HepG2 (cell line): ENCODE data around the gene CCDC88A. TPM values are rescaled to one million over a fixed set of nuclear protein-coding genes. Genes with fewer than 3 reads are reported as not detected.

Experiments used
- ASH2L ChIP-seq: fragments of 300-600, 200-600 bp; sonication (generic); IDR thresholded peaks from 2 replicates; pipeline ENCODE4 v1.7.0; 2017; ENCODE audit warnings: low read depth, mild to moderate bottlenecking, moderate library complexity, mixed read lengths, low read length; ENCODE audit not compliant: insufficient read length
- FOSL2 ChIP-seq: sonication (generic); formaldehyde crosslinking; IDR thresholded peaks from 2 replicates; pipeline ENCODE4 v1.4.0; 2020; ENCODE audit warnings: missing genetic modification reagents
- HOXA9 ChIP-seq: sonication (generic); formaldehyde crosslinking; IDR thresholded peaks from 2 replicates; pipeline ENCODE4 v1.8.1; 2022; ENCODE audit warnings: missing genetic modification reagents, mild to moderate bottlenecking, moderate library complexity, borderline replicate concordance
- KLF6 ChIP-seq: IDR thresholded peaks from 2 replicates; pipeline ENCODE4 v1.8.0; 2016; ENCODE audit warnings: missing biosample characterization, missing genetic modification reagents
- MEIS1 ChIP-seq: sonication (generic); formaldehyde crosslinking; IDR thresholded peaks from 2 replicates; pipeline ENCODE4 v1.9.0; 2021; ENCODE audit warnings: mild to moderate bottlenecking, missing genetic modification reagents, moderate library complexity, borderline replicate concordance
- MYNN ChIP-seq: sonication (generic); formaldehyde crosslinking; IDR thresholded peaks from 2 replicates; pipeline ENCODE4 v1.4.0; 2020; ENCODE audit warnings: mild to moderate bottlenecking, low read depth, missing genetic modification reagents
- NR2C2 ChIP-seq: sonication (generic); formaldehyde crosslinking; IDR thresholded peaks from 2 replicates; pipeline ENCODE4 v1.4.0; 2020; ENCODE audit warnings: missing genetic modification reagents, mild to moderate bottlenecking, moderate library complexity, borderline replicate concordance
- SMYD3 ChIP-seq: sonication (generic); formaldehyde crosslinking; IDR thresholded peaks from 2 replicates; pipeline ENCODE4 v1.8.1; 2023; ENCODE audit warnings: mild to moderate bottlenecking, missing genetic modification reagents
- SP5 ChIP-seq: IDR thresholded peaks from 2 replicates; pipeline ENCODE4 v1.6.1; 2016; ENCODE audit warnings: low read depth, borderline replicate concordance
- TSC22D2 ChIP-seq: sonication (generic); formaldehyde crosslinking; IDR thresholded peaks from 2 replicates; pipeline ENCODE4 v1.5.1; 2020; ENCODE audit warnings: missing genetic modification reagents, mild to moderate bottlenecking, borderline replicate concordance
- U2AF1 ChIP-seq: fragments of 200-400 bp; formaldehyde crosslinking; optimal IDR thresholded peaks from 2 replicates; pipeline ENCODE3; 2017; ENCODE audit warnings: mild to moderate bottlenecking, low read depth, low read length
- ZBTB46 ChIP-seq: sonication (generic); formaldehyde crosslinking; IDR thresholded peaks from 2 replicates; pipeline ENCODE4 v1.4.0; 2020; ENCODE audit warnings: mild to moderate bottlenecking, missing genetic modification reagents, borderline replicate concordance
- ZNF142 ChIP-seq: sonication (generic); formaldehyde crosslinking; IDR thresholded peaks from 2 replicates; pipeline ENCODE4 v1.4.0; 2020; ENCODE audit warnings: missing genetic modification reagents
- ZNF232 ChIP-seq: sonication (generic); formaldehyde crosslinking; IDR thresholded peaks from 2 replicates; pipeline ENCODE4 v1.4.0; 2020; ENCODE audit warnings: missing genetic modification reagents, borderline replicate concordance
- ZNF235 ChIP-seq: sonication (generic); formaldehyde crosslinking; IDR thresholded peaks from 2 replicates; pipeline ENCODE4 v1.8.1; 2023; ENCODE audit warnings: mild to moderate bottlenecking, missing genetic modification reagents, borderline replicate concordance
- ZNF296 ChIP-seq: sonication (generic); formaldehyde crosslinking; conservative IDR thresholded peaks from 2 replicates; pipeline ENCODE4 v1.5.0; 2020; ENCODE audit warnings: mild to moderate bottlenecking, missing genetic modification reagents
- ZNF543 ChIP-seq: sonication (generic); formaldehyde crosslinking; IDR thresholded peaks from 2 replicates; pipeline ENCODE4 v1.4.0; 2020; ENCODE audit warnings: mild to moderate bottlenecking, missing genetic modification reagents
- ZNF562 ChIP-seq: sonication (generic); formaldehyde crosslinking; IDR thresholded peaks from 2 replicates; pipeline ENCODE4 v1.8.0; 2022; ENCODE audit warnings: missing genetic modification reagents, borderline replicate concordance
- ZNF770 ChIP-seq: sonication (generic); formaldehyde crosslinking; IDR thresholded peaks from 2 replicates; pipeline ENCODE4 v1.5.0; 2020; ENCODE audit warnings: mild to moderate bottlenecking, missing genetic modification reagents
- polyA plus RNA-seq, 8 experiments: library from polyadenylated mRNA; depleted of rRNA in 3 of 8; stranded (reverse) in 7 of 8; unstranded in 1 of 8; fragments of >200 nt; fragmentation: Illumina TruSeq in 4 of 8; extraction: Trizol in 4 of 8; gene quantifications; 2 replicates each; pipeline versions ENCODE4 v1.2.1 to v1.2.3, GENCODE V29; 2011 to 2016; ENCODE audit warnings: low read depth in 4 of 8, missing spikeins in 1 of 8, mixed read lengths in 1 of 8; ENCODE audit not compliant: insufficient read depth in 1 of 8
- total RNA-seq, 5 experiments: library from RNA; depleted of rRNA; stranded (reverse); fragments of >200 nt; fragmentation: Illumina TruSeq; extraction: Trizol; gene quantifications; 2 replicates each; pipeline ENCODE4 v1.2.3, GENCODE V29; 2016; ENCODE audit warnings: low read depth in 1 of 5

CCDC88A gene
- total and polyA plus RNA-seq, 2 of the 13 experiments (the other 11 are each of a cell fraction or from before 2014, with no cell fraction given) = 43.2 to 84.1 TPM

- TF ChIP-seq ZNF142 (CRISPR knock-in tag) (peak; percentile 65; the same call in 1 of the 2 replicates), TSC22D2 (peak; percentile 97; the same call in 1 of the 2 replicates), ZNF770 (peak; percentile 46; the same call in 1 of the 2 replicates), ZNF232 (CRISPR knock-in tag) (peak; percentile 92), ZNF296 (CRISPR knock-in tag) (no peak), SP5 (CRISPR knock-in tag) (peak; percentile 47; the same call in 1 of the 2 replicates), ZNF235 (CRISPR knock-in tag) (0 out of 2 replicates have a peak, but pooled peaks have one; percentile 87), MYNN (CRISPR knock-in tag) (peak; percentile 96), FOSL2 (peak; percentile 62), U2AF1 (no peak), KLF6 (CRISPR knock-in tag) (peak; percentile 94; the same call in 1 of the 2 replicates), ASH2L (peak; percentile 98), MEIS1 (CRISPR knock-in tag) (peak; percentile 76; the same call in 1 of the 2 replicates), HOXA9 (0 out of 2 replicates have a peak, but pooled peaks have one; percentile 19), ZNF562 (CRISPR knock-in tag) (no peak), ZNF543 (CRISPR knock-in tag) (peak; percentile 90; the same call in 1 of the 2 replicates), NR2C2 (peak; percentile 58), SMYD3 (CRISPR knock-in tag) (peak; percentile 84; the same call in 1 of the 2 replicates), ZBTB46 (CRISPR knock-in tag) (no peak)
Observed at GRCh38 chr2:55282110-55282917, 137.3 kb downstream of the CCDC88A start (continued).
